WTC11 (cell line): ENCODE results near the gene CAB39. TPM values are rescaled to one million over a fixed set of nuclear protein-coding genes. Genes with fewer than 3 reads are reported as not detected.

Experiments used
- ATAC-seq: fragments of 200-7000 bp; cut with Tn5 transposase; 2 replicates; pipeline ENCODE4 v1.10.0; 2021; ENCODE audit warnings: mild to moderate bottlenecking, moderate library complexity
- CTCF ChIA-PET: fragments of 300-600 bp; sonication (Branson Sonifier 250); formaldehyde crosslinking; loops from one replicate; lab custom pipeline; 2021; ENCODE audit warnings: antibody characterized with exemption; lab: Charles Lee
- POLR2A ChIA-PET: fragments of 350-600 bp; sonication (Branson Sonifier 250); formaldehyde crosslinking; loops from one replicate; lab custom pipeline; 2021; ENCODE audit warnings: antibody characterized with exemption; lab: Charles Lee
- DNase-seq: peaks from one replicate; pipeline ENCODE4 v3.0.0; 2021; ENCODE audit warnings: low spot score
- H3K27ac Mint-ChIP-seq: 2 replicates; pipeline ENCODE4 v1.8.0; 2021; ENCODE audit warnings: mixed read lengths
- H3K27me3 Mint-ChIP-seq: 2 replicates; pipeline ENCODE4 v1.8.0; 2021; ENCODE audit warnings: low read depth, mild to moderate bottlenecking, moderate library complexity, mixed read lengths
- H3K36me3 Mint-ChIP-seq: 2 replicates; pipeline ENCODE4 v1.8.0; 2021; ENCODE audit warnings: mixed read lengths
- H3K4me1 Mint-ChIP-seq: 2 replicates; pipeline ENCODE4 v1.8.0; 2022; ENCODE audit warnings: mixed read lengths
- H3K4me3 Mint-ChIP-seq: 2 replicates; pipeline ENCODE4 v1.8.0; 2021; ENCODE audit warnings: mild to moderate bottlenecking, moderate library complexity, mixed read lengths
- H3K9me3 Mint-ChIP-seq: 2 replicates; pipeline ENCODE4 v1.8.0; 2021; ENCODE audit warnings: mixed read lengths
- ATF1 ChIP-seq: sonication (generic); formaldehyde crosslinking; IDR thresholded peaks from 2 replicates; pipeline ENCODE4 v1.8.1; 2023; ENCODE audit warnings: mild to moderate bottlenecking, moderate library complexity, missing genetic modification reagents
- CREM ChIP-seq: sonication (generic); formaldehyde crosslinking; IDR thresholded peaks from 2 replicates; pipeline ENCODE4 v1.8.1; 2022; ENCODE audit warnings: mild to moderate bottlenecking, missing genetic modification reagents, moderate library complexity
- GABPB1 ChIP-seq: sonication (generic); formaldehyde crosslinking; IDR thresholded peaks from 2 replicates; pipeline ENCODE4 v1.8.1; 2023; ENCODE audit warnings: mild to moderate bottlenecking, missing genetic modification reagents
- JUN ChIP-seq: sonication (generic); formaldehyde crosslinking; IDR thresholded peaks from 2 replicates; pipeline ENCODE4 v1.8.0; 2023; ENCODE audit warnings: mild to moderate bottlenecking, missing genetic modification reagents
- MYBL2 ChIP-seq: sonication (generic); formaldehyde crosslinking; IDR thresholded peaks from 2 replicates; pipeline ENCODE4 v1.8.1; 2023; ENCODE audit warnings: mild to moderate bottlenecking, moderate library complexity, missing genetic modification reagents
- NR1H2 ChIP-seq: sonication (generic); formaldehyde crosslinking; IDR thresholded peaks from 2 replicates; pipeline ENCODE4 v1.9.0; 2021; ENCODE audit warnings: mild to moderate bottlenecking, moderate library complexity, missing genetic modification reagents
- NR2C2 ChIP-seq: sonication (generic); formaldehyde crosslinking; IDR thresholded peaks from 2 replicates; pipeline ENCODE4 v1.8.0; 2022; ENCODE audit warnings: mild to moderate bottlenecking, missing genetic modification reagents
- OVOL2 ChIP-seq: fragments of 250-450 bp; sonication (Bioruptor Pico); IDR thresholded peaks from 2 replicates; pipeline ENCODE4 v1.9.0; 2021; ENCODE audit warnings: mild to moderate bottlenecking, borderline replicate concordance
- PRRX2 ChIP-seq: fragments of 250-450 bp; sonication (Bioruptor Pico); IDR thresholded peaks from 2 replicates; pipeline ENCODE4 v1.8.0; 2021; ENCODE audit warnings: mild to moderate bottlenecking
- TCF7 ChIP-seq: sonication (generic); formaldehyde crosslinking; IDR thresholded peaks from 2 replicates; pipeline ENCODE4 v1.8.0; 2022; ENCODE audit warnings: mild to moderate bottlenecking, low read depth, missing genetic modification reagents, moderate library complexity
- ZBTB21 ChIP-seq: sonication (generic); formaldehyde crosslinking; IDR thresholded peaks from 2 replicates; pipeline ENCODE4 v1.8.1; 2023; ENCODE audit warnings: mild to moderate bottlenecking, missing genetic modification reagents, borderline replicate concordance
- ZNF138 ChIP-seq: sonication (generic); formaldehyde crosslinking; conservative IDR thresholded peaks from 2 replicates; pipeline ENCODE4 v1.8.1; 2022; ENCODE audit warnings: mild to moderate bottlenecking, moderate library complexity, missing genetic modification reagents
- ZNF232 ChIP-seq: sonication (generic); formaldehyde crosslinking; IDR thresholded peaks from 2 replicates; pipeline ENCODE4 v1.8.0; 2022; ENCODE audit warnings: mild to moderate bottlenecking, missing genetic modification reagents
- ZNF263 ChIP-seq: sonication (generic); formaldehyde crosslinking; IDR thresholded peaks from 2 replicates; pipeline ENCODE4 v1.8.1; 2022; ENCODE audit warnings: low read depth, mild to moderate bottlenecking, moderate library complexity, missing genetic modification reagents
- ZNF423 ChIP-seq: fragments of 250-450 bp; sonication (Bioruptor Pico); IDR thresholded peaks from 2 replicates; pipeline ENCODE4 v2.1.2; 2022; ENCODE audit warnings: mild to moderate bottlenecking, moderate library complexity
- total RNA-seq: library from RNA; stranded (reverse); gene quantifications from 3 replicates; pipeline ENCODE4 v1.2.3, GENCODE V29; 2021
- TF ChIP-seq, protein P1 (sequence below): sonication (generic); formaldehyde crosslinking; IDR thresholded peaks from 2 replicates; pipeline ENCODE4 v1.8.0; 2023; ENCODE audit warnings: missing genetic modification reagents, mild to moderate bottlenecking, borderline replicate concordance
- TF ChIP-seq, protein P2 (sequence below): sonication (generic); formaldehyde crosslinking; IDR thresholded peaks from 2 replicates; pipeline ENCODE4 v1.8.0; 2023; ENCODE audit warnings: missing genetic modification reagents
- TF ChIP-seq, protein P3 (sequence below): sonication (generic); formaldehyde crosslinking; IDR thresholded peaks from 2 replicates; pipeline ENCODE4 v1.8.0; 2023; ENCODE audit warnings: mild to moderate bottlenecking, missing genetic modification reagents
- TF ChIP-seq, protein P4 (sequence below): sonication (generic); formaldehyde crosslinking; IDR thresholded peaks from 2 replicates; pipeline ENCODE4 v1.8.1; 2022; ENCODE audit warnings: mild to moderate bottlenecking, missing genetic modification reagents, moderate library complexity, borderline replicate concordance
- TF ChIP-seq, protein P5 (sequence below): fragments of 250-450 bp; sonication (Bioruptor Pico); IDR thresholded peaks from 2 replicates; pipeline ENCODE4 v1.9.0; 2021; ENCODE audit warnings: mild to moderate bottlenecking
- TF ChIP-seq, protein P6 (sequence below): fragments of 250-450 bp; sonication (Bioruptor Pico); IDR thresholded peaks from 2 replicates; pipeline ENCODE4 v1.9.0; 2021; ENCODE audit warnings: mild to moderate bottlenecking
- TF ChIP-seq, protein P7 (sequence below): sonication (generic); formaldehyde crosslinking; IDR thresholded peaks from 2 replicates; pipeline ENCODE4 v1.8.1; 2022; ENCODE audit warnings: mild to moderate bottlenecking, moderate library complexity, missing genetic modification reagents

Gene CAB39
- total RNA-seq, 1 experiment from 2014 or later: 36.9 TPM

DNA sequence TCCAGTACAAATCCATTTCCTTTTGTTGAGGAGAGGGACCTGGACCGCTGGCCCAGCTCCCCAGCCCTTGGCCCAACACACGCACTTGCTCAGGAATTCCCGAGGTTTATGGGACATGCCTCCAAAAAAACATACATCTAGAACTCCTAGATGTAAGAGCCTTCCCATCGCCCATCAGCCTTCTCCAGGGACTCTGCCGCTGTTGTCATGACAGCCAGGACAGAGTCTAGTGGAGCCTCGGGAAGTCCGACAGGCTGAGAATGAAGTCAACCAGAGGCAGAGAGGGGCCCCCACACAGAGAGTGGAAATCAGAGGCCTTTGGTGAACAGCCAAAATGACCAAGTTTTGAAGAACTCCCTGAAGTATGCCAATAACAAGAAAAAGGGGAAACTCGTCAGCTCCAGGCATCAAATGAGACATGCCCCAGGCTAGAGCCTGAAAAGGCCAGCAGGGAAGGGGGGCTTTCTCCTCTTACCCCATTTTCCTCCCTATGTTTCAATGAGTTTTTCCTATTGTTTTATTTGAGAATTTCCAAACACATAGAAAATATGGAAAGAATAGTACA is 43.2 kb upstream of the CAB39 start (continued):
- TF ChIP-seq, protein P1, sequence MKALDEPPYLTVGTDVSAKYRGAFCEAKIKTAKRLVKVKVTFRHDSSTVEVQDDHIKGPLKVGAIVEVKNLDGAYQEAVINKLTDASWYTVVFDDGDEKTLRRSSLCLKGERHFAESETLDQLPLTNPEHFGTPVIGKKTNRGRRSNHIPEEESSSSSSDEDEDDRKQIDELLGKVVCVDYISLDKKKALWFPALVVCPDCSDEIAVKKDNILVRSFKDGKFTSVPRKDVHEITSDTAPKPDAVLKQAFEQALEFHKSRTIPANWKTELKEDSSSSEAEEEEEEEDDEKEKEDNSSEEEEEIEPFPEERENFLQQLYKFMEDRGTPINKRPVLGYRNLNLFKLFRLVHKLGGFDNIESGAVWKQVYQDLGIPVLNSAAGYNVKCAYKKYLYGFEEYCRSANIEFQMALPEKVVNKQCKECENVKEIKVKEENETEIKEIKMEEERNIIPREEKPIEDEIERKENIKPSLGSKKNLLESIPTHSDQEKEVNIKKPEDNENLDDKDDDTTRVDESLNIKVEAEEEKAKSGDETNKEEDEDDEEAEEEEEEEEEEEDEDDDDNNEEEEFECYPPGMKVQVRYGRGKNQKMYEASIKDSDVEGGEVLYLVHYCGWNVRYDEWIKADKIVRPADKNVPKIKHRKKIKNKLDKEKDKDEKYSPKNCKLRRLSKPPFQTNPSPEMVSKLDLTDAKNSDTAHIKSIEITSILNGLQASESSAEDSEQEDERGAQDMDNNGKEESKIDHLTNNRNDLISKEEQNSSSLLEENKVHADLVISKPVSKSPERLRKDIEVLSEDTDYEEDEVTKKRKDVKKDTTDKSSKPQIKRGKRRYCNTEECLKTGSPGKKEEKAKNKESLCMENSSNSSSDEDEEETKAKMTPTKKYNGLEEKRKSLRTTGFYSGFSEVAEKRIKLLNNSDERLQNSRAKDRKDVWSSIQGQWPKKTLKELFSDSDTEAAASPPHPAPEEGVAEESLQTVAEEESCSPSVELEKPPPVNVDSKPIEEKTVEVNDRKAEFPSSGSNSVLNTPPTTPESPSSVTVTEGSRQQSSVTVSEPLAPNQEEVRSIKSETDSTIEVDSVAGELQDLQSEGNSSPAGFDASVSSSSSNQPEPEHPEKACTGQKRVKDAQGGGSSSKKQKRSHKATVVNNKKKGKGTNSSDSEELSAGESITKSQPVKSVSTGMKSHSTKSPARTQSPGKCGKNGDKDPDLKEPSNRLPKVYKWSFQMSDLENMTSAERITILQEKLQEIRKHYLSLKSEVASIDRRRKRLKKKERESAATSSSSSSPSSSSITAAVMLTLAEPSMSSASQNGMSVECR (CRISPR knock-in tag): no peak
- TF ChIP-seq, protein P2, sequence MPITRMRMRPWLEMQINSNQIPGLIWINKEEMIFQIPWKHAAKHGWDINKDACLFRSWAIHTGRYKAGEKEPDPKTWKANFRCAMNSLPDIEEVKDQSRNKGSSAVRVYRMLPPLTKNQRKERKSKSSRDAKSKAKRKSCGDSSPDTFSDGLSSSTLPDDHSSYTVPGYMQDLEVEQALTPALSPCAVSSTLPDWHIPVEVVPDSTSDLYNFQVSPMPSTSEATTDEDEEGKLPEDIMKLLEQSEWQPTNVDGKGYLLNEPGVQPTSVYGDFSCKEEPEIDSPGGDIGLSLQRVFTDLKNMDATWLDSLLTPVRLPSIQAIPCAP (CRISPR knock-in tag): no peak
- TF ChIP-seq CREM (CRISPR knock-in tag): no peak
- no peak for TF ChIP-seq NR2C2 (CRISPR knock-in tag)
- TF ChIP-seq, protein P3, sequence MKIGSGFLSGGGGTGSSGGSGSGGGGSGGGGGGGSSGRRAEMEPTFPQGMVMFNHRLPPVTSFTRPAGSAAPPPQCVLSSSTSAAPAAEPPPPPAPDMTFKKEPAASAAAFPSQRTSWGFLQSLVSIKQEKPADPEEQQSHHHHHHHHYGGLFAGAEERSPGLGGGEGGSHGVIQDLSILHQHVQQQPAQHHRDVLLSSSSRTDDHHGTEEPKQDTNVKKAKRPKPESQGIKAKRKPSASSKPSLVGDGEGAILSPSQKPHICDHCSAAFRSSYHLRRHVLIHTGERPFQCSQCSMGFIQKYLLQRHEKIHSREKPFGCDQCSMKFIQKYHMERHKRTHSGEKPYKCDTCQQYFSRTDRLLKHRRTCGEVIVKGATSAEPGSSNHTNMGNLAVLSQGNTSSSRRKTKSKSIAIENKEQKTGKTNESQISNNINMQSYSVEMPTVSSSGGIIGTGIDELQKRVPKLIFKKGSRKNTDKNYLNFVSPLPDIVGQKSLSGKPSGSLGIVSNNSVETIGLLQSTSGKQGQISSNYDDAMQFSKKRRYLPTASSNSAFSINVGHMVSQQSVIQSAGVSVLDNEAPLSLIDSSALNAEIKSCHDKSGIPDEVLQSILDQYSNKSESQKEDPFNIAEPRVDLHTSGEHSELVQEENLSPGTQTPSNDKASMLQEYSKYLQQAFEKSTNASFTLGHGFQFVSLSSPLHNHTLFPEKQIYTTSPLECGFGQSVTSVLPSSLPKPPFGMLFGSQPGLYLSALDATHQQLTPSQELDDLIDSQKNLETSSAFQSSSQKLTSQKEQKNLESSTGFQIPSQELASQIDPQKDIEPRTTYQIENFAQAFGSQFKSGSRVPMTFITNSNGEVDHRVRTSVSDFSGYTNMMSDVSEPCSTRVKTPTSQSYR: no peak
- TF ChIP-seq MYBL2 (CRISPR knock-in tag): no peak
- TF ChIP-seq, protein P4, sequence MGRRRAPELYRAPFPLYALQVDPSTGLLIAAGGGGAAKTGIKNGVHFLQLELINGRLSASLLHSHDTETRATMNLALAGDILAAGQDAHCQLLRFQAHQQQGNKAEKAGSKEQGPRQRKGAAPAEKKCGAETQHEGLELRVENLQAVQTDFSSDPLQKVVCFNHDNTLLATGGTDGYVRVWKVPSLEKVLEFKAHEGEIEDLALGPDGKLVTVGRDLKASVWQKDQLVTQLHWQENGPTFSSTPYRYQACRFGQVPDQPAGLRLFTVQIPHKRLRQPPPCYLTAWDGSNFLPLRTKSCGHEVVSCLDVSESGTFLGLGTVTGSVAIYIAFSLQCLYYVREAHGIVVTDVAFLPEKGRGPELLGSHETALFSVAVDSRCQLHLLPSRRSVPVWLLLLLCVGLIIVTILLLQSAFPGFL (CRISPR knock-in tag): no peak
- TF ChIP-seq, protein P5, sequence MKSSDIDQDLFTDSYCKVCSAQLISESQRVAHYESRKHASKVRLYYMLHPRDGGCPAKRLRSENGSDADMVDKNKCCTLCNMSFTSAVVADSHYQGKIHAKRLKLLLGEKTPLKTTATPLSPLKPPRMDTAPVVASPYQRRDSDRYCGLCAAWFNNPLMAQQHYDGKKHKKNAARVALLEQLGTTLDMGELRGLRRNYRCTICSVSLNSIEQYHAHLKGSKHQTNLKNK (CRISPR knock-in tag): no peak
- no peak for TF ChIP-seq ZNF263 (CRISPR knock-in tag)

DNA sequence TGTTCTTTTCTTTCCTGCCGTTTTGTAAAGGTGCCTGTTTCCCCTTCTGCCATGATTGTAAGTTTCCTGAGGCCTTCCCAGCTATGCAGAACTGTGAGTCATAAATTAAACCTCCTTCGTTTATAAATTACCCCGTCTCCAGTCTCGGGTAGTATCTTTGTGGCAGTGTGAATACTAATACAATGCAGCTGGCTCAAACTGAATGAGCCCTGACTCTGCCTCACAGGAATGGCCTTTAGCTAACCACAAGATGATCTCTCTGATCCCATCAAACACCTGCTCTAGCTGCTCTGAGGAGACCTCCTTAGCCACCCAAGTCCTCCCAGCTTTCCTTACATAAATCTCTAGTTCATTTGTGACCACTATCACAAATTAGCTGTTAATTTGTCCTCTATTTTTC is 41.5 kb upstream of the CAB39 start:
- H3K9me3 Mint-ChIP-seq: no peaks in the 10 kb centered on the region
- ATAC-seq (no peak), DNase-seq (no peak)
- H3K36me3 Mint-ChIP-seq: no peaks in the 10 kb centered on the region
- H3K27me3 Mint-ChIP-seq: no peaks in the 10 kb centered on the region; the same call in 1 of the 2 replicates
- no peak for TF ChIP-seq ZBTB21 (CRISPR knock-in tag)
- TF ChIP-seq, protein P6, sequence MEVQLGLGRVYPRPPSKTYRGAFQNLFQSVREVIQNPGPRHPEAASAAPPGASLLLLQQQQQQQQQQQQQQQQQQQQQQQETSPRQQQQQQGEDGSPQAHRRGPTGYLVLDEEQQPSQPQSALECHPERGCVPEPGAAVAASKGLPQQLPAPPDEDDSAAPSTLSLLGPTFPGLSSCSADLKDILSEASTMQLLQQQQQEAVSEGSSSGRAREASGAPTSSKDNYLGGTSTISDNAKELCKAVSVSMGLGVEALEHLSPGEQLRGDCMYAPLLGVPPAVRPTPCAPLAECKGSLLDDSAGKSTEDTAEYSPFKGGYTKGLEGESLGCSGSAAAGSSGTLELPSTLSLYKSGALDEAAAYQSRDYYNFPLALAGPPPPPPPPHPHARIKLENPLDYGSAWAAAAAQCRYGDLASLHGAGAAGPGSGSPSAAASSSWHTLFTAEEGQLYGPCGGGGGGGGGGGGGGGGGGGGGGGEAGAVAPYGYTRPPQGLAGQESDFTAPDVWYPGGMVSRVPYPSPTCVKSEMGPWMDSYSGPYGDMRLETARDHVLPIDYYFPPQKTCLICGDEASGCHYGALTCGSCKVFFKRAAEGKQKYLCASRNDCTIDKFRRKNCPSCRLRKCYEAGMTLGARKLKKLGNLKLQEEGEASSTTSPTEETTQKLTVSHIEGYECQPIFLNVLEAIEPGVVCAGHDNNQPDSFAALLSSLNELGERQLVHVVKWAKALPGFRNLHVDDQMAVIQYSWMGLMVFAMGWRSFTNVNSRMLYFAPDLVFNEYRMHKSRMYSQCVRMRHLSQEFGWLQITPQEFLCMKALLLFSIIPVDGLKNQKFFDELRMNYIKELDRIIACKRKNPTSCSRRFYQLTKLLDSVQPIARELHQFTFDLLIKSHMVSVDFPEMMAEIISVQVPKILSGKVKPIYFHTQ (CRISPR knock-in tag): no peak
- TF ChIP-seq ZNF423 (CRISPR knock-in tag): no peak
- TF ChIP-seq MYBL2 (CRISPR knock-in tag): no peak
- TF ChIP-seq NR2C2 (CRISPR knock-in tag): no peak
- TF ChIP-seq ATF1 (CRISPR knock-in tag): no peak
- TF ChIP-seq GABPB1 (CRISPR knock-in tag): no peak
- no peak for TF ChIP-seq TCF7 (CRISPR knock-in tag)
- no peak for TF ChIP-seq ZNF138 (CRISPR knock-in tag)
- TF ChIP-seq, protein P7, sequence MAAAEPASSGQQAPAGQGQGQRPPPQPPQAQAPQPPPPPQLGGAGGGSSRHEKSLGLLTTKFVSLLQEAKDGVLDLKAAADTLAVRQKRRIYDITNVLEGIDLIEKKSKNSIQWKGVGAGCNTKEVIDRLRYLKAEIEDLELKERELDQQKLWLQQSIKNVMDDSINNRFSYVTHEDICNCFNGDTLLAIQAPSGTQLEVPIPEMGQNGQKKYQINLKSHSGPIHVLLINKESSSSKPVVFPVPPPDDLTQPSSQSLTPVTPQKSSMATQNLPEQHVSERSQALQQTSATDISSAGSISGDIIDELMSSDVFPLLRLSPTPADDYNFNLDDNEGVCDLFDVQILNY (CRISPR knock-in tag): no peak
- no peak for TF ChIP-seq ZNF232
- TF ChIP-seq PRRX2 (CRISPR knock-in tag): no peak
- no peak for TF ChIP-seq JUN (CRISPR knock-in tag)
- no peak for TF ChIP-seq OVOL2 (CRISPR knock-in tag)
- no peak for TF ChIP-seq NR1H2 (CRISPR knock-in tag)
- no peak overlapping the region for H3K4me3 Mint-ChIP-seq
- ChIA-PET CTCF (no interaction called here), POLR2A (no interaction called here)
- H3K27ac Mint-ChIP-seq: no peak overlapping the region
- peaks cover 35% of the 10 kb centered on the region for H3K4me1 Mint-ChIP-seq
